ENCODE results near the gene MLLT1.

GRCh38 chr19:6261883-6262282 is 17.9 kb downstream of the MLLT1 start:
- no peak for TF ChIP-seq EP300 (IDR thresholded peaks at IDR 0.05)
- TF ChIP-seq CTCF (IDR thresholded peaks at IDR 0.05): no peak
- TF ChIP-seq POLR2A (IDR thresholded peaks at IDR 0.05): no peak

Data from ovary (tissue), 3 donors.